ENCODE data around the gene ERVK3-1. TPM values are rescaled to one million over a fixed set of nuclear protein-coding genes. Genes with fewer than 3 reads are reported as not detected.
A peak's percentile ranks its signal among the peaks of the same experiment; 100 is the strongest.
"Not testable (repeated sequence)": the region's sequence is repeated elsewhere in the genome, so short reads cannot be mapped to it uniquely, and the experiment has no call there.

ERVK3-1 gene
- 11.1 and 19.4 TPM in 2 replicates for total RNA-seq

- peak; percentile 99 for DNase-seq (ENCODE audit: low read depth in 2 of 2)
These were observed at the start of gene ERVK3-1 for GRCh38 chr19:58305065-58305931. TSS of gene ERVK3-1 (plus strand) at chr19:58305377. CDS start at chr19:58312169, 6,792 bp downstream.

- DNase-seq (ENCODE audit: low read depth in 2 of 2), result not testable (repeated sequence)
These were observed 46.9 kb upstream of the ERVK3-1 start for GRCh38 chr19:58258259-58258658.

GRCh38 chr19:58261600-58261967, 43.6 kb upstream of the ERVK3-1 start:
- no peak for DNase-seq (ENCODE audit: low read depth in 2 of 2)

- no peak for DNase-seq (ENCODE audit: low read depth in 2 of 2)
These were observed 42.9 kb upstream of the ERVK3-1 start for GRCh38 chr19:58261968-58262921.

- no peak for DNase-seq (ENCODE audit: low read depth in 2 of 2)
These were observed 42.3 kb upstream of the ERVK3-1 start for GRCh38 chr19:58262922-58263296.

- no peak for DNase-seq (ENCODE audit: low read depth in 2 of 2)
These were observed 40.1 kb upstream of the ERVK3-1 start for GRCh38 chr19:58265100-58265499.

DNA sequence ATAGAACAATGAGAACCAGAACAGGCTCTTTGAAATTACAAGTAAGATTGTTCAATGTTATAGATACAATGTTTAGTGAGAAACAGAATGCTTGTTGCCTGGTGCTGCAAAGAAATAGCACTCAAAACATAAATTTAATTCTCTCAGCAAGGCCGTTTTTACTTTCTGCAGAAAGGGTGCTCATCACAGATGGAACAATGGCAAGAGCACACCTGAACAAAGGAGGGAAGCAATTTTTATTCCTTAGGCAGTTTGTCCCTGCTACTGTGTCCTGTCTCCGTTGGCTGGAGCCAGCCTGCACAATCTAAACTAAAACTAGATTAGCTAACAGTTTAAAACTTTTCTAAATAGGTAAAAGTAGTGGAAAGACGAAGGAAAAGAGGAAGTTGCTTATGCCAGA, 36.8 kb upstream of the ERVK3-1 start:
- no peak for DNase-seq (ENCODE audit: low read depth in 2 of 2)

GRCh38 chr19:58274771-58275201, 30.4 kb upstream of the ERVK3-1 start:
- peak; percentile 36 to 52 for DNase-seq (ENCODE audit: low read depth in 2 of 2)

- no peak for DNase-seq (ENCODE audit: low read depth in 2 of 2)
These were observed 29.6 kb upstream of the ERVK3-1 start for GRCh38 chr19:58275564-58275963.

DNA sequence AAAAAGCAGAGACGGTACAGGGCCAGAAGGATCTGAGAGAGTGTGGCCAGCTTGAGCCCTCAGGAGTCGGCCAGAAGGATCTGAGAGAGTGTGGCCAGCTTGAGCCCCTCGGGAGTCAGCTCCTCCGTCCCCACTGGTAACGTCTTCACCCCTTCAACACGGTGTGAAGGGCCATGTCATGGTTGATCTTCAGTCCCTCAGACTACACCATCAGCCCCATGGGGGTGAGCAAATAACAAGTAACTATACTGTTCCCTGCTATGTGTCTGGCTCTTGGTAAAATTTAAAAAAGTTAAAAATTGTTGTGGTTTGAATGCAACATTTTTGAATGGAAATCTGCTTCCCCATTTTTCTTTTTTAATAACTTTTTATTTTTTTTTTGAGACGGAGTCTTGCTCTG, 28.0 kb upstream of the ERVK3-1 start:
- DNase-seq (ENCODE audit: low read depth in 2 of 2), result no peak

DNA sequence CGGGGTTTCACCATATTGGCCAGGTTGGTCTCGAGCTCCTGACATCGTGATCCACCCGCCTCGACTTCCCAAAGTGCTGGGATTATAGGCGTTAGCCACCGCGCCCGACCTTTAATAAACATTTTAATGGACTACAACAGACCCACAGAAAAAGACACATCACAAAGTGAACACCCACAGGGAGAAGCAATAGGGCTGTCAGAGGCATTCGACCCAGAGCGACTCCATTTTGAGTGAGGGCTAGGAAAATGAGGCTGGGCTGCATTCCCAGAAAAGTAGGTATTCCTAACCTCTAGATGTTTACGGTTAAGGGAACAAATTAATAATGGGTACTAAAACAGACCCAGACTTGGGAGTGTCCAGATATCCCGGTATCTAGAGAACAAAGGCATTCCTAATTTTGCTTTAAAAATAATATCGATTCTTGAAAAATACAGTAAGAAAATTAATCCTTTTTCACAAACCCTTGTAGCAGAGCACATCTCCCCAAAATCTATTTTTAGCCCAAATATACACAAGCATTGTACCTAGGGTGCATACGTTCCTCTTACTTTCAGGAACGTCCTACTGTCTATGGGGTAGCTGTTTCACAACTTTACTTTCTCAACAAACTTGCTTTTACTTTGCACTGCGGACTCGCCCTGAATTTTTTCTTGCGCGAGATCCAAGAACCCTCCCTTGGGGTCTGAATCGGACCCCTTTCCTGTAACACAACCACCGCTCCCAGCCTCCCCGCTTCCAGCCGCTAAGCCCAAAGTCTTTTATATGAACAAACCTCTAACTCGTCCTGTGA, 27.2 kb upstream of the ERVK3-1 start:
- DNase-seq (ENCODE audit: low read depth in 2 of 2), result no peak

DNA sequence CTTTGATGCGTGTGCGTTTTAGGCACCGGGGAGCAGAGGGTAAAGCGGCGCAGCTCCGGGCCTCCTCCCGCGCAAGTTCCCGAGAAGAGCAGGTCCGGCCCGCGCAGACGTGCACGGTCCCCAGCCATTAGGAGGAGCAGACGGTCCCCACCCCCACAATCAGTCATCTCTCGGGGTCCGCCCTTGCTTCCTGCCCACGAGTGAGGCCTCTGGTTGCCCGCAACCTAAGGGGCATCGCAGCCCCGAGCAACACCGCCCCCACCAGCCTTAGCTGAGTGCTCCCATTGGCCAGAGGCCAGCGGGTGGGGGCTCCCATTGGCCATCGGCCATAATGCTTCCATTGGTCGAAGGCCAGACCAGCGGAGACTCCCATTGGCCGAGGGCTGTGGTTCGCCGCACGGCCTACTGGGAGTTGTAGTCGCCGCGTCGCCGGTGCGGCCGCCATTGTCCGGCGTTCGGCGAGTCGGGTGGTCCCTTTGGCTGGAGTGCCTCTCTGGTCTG, 26.6 kb upstream of the ERVK3-1 start, which contains the start of gene ZNF8:
Gene ZNF8 (plus strand): TSS at position 415 of the 501 bp plus-strand sequence. CDS start 127 bp downstream, outside the sequence.
- peak; percentile 99 for DNase-seq (ENCODE audit: low read depth in 2 of 2)

DNA sequence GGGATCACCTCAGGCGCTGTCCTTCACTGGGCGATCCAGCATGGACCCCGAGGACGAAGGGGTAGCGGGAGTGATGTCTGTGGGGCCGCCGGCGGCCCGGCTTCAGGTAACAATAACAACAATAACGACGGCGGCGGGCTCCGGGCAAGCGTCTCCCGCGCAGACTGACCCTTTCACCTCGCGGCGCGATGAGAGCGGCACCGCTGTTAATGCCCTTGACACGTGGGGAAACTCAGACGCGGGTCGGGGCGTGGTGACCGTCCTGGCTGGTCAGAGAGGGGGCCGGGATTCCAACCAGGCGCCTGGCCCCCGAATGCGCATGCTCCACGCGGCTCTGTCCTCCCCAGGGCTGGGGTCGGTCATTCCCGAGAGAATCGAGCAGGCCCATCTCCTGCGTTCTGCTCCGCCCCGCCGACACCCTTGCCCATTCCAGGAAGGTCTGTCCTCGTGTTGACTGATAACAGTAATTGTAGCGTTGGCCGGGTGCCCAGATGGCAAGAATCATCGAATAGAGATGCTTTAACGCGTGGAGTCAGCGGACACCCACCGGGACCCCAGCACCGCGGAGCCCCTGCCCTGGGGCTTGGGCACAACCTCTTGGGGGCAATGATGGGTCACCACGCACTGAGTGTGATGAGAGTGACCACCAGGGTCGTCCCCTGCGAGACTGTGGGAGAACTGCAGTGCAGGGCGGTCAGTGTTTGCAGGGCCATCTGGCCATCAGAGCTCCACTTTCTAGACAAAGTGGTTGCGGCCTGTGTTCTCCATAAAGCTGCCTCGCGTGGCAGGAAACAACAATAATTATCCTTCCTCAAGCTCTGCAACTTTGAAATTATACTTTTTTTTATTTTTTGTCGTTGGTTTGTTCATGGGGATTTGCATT, 25.9 kb upstream of the ERVK3-1 start:
- peak; percentile 75 to 96 for DNase-seq (ENCODE audit: low read depth in 2 of 2)

DNA sequence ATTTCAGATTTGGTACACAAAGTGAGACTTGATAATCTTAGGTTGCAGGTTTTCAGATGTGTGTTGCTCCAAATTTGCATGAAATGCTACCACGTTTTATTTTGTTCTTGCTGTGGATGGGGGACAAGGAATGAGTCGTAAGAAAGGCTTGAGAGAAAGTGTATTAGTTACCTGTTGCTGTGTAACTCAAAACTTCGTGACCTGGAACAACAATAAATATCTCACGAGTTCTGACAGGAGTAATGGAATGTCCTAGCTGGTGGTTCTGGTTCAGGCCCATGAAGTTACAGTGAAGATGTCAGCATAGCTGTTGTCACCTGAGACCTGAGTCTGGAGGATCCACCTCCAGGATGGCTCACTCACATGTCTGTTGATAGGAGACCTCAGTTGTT, 25.3 kb upstream of the ERVK3-1 start:
- DNase-seq (ENCODE audit: low read depth in 2 of 2), result no peak

DNA sequence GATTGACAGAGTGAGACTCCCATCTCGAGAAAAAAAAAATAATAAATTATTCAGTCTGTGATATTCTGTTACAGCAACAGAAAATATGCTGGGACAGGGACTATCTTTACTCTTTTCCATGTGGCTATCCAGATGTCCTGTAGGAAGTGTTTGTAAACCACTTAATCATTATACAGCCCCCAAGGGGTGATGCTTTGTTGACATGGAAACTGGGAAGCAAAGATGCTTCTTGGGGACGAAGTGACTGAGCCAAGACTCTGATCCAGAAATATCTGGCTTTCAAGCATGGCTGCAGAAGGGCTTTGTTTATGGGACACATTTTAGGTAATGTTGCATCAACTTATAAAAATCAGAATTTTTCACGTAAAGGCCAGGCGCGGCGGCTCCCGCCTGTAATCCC, 21.0 kb upstream of the ERVK3-1 start:
- DNase-seq (ENCODE audit: low read depth in 2 of 2), result no peak

DNA sequence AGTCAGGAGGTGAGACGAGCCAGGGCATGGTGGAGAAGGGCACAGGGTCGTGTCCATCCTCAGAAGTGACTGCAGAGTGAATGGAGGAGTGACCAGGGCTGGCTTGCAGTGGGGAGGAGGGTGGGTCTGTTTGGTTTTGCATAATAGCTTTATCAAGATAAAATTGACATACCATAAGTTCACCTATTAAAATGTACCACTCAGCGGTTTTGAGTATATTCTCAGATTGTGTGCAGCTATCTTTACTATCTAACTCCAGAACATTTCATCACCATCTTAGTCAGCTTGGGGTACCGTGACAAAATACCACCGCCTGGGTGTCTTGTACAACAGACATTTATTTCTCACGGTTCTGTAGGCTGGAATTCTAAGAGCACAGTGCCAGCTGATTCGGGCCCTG, 13.2 kb upstream of the ERVK3-1 start:
- DNase-seq (ENCODE audit: low read depth in 2 of 2), result no peak

GRCh38 chr19:58294743-58295374, 10.3 kb upstream of the ERVK3-1 start:
- no peak for DNase-seq (ENCODE audit: low read depth in 2 of 2)

GRCh38 chr19:58296104-58296503, 9.1 kb upstream of the ERVK3-1 start:
- no peak for DNase-seq (ENCODE audit: low read depth in 2 of 2)

GRCh38 chr19:58300620-58301019, 4.6 kb upstream of the ERVK3-1 start:
- DNase-seq (ENCODE audit: low read depth in 2 of 2), result no peak

DNA sequence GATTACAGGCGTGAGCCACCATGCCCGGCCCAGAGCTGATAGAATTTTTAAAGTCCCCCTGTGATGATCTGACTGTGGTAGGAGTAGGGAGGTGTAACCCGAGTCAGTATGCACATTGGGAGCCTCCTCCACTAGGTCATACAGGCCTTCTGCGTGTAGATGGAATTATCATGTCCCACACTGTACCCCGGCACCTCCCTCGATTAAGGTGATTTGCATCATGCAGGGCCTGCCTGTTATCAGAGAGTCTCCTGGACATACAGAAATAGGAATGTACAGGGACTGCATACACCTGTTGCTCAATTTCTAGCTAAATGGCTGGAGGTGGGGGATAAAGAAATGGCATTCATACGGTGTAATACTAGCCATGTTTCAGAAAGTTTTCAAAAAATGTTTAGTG, 922 bp upstream of the ERVK3-1 start:
- no peak for DNase-seq (ENCODE audit: low read depth in 2 of 2)
